M059J (cell line): ENCODE results near the gene MADD. TPM values are rescaled to one million over a fixed set of nuclear protein-coding genes. Genes with fewer than 3 reads are reported as not detected.

Source experiments
- DNase-seq: peaks from one replicate; pipeline ENCODE4 v3.0.0-alpha.2; 2012; ENCODE audit warnings: low read depth
- total RNA-seq: library from RNA; depleted of rRNA; stranded (reverse); fragments of >200 nt; shearing (Covaris generic); gene quantifications from 2 replicates; pipeline ENCODE4 v1.2.3, GENCODE V29; 2014

The MADD gene
- total RNA-seq, 1 experiment from 2014 or later, result 25.1 TPM

- no peak for DNase-seq
These were observed 18.2 kb upstream of the MADD start for GRCh38 chr11:47251751-47252150.

DNA sequence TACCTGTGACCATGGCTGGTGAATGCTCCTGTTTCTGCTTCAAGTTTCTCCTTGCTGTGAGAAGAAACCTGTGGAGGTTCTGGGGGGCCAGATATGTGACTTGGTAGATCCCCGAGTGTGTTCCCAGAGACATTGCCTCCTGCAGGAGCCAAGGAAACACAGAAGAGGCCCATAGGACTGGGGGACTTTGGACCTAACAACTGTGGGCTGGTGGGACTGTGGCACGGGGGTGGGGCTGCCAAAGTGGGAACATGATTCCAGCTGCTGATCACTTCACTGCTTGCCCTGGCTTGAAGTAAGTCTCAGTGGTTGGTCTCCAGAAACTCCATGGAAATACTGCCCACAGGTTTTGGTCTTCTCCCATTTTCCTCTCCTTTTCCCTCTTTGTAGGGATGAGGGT, 16.3 kb upstream of the MADD start:
- no peak for DNase-seq

DNA sequence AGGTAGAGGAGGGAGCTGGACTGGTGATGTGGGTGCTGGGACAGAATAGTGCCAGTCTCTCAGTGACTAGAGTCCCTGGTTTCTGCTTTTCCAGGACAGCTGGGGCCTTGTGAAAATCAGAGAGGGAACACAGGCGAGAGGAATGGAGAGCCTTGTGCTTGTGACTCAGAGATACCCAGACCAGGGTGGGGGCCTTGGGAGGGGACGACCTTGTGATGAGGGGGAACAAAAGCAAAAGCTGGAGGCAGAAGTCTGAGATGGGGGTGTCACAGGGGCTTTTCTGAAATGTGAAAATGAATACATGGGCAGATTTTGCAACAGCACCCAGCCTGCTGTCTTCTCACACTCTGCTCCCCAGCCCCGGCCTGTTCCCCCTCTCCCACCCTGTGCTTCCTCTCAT, 15.5 kb upstream of the MADD start:
- DNase-seq, result no peak

- DNase-seq, result no peak
These were observed 13.6 kb upstream of the MADD start for GRCh38 chr11:47256374-47256773.

DNA sequence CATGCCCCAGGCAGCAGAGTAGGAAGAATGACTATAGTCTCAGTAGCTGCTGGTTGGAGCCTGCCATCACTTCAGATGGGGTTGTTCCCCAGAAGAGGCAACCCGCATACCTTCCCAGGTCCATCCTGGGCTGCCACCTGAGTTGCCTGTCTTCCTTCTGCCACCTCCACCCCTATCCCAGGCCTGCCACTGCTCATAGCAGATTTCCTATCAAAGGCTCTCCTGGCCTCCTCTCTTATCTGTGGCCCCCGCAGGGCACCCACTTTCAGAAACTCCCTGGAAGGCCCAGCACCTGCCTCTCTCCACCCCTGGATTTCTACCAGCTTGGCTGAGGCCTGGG, 12.8 kb upstream of the MADD start:
- no peak for DNase-seq

GRCh38 chr11:47257517-47258316, 12.2 kb upstream of the MADD start, which contains the start of gene NR1H3:
NR1H3 (plus strand) TSS chr11:47257996; CDS start chr11:47259217, 1,221 bp downstream.
- DNase-seq, result peak; percentile 76

DNA sequence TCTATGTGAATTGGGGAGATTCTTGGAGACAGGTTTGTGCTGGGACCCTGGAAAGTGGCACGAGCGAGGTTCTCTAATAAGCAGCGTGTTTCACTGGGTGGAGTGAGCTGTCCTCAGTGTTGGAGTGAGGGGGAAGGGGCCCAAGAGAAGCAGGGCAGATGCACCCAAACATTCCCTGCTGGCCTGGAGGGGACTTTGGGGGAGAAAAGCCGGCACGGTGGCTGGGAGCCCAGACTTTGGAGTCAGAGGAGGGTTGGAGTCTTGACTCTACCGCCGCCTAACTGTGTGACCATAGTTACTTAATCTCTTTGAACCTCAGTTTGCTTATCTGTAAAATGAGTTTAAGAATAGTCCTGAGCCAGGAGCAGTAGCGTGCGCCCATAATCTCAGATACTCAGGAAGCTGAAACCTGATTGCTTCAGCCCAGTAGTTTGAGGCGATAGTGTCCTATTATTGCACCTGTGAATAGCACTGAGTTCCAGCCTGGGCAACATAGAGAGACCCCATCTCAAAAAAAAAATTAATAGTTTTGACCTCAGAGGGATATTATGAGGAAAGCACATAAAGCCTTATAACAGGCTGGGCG, 11.5 kb upstream of the MADD start:
- DNase-seq, result no peak

DNA sequence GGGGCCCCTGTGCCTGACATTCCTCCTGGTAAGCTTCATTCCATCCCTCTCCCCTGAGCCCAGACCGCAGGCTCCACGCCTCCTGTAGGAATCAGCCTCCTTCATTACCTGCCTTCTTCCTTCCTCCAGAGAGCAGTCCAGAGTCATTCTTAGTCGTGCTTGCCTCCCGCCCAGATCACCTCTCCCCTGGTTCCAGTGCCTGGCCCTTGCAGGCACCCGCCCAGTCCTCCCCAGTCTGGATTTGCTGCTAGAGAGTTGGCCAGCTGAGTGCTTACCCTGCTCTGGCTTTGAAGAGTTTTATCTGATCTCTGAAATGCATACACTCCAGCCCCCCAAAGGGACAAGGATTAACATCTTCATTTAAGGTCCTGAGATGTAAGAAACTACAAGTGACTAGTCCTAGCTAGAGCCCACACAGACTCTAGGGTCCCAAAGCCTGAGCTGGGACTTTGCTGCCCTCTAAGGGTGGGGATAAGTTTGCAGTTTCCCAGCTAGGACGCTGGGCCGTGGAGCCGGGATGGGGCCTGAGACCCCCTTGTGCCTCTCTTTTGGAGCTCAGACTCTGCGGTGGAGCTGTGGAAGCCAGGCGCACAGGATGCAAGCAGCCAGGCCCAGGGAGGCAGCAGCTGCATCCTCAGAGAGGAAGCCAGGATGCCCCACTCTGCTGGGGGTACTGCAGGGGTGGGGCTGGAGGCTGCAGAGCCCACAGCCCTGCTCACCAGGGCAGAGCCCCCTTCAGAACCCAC, 10.5 kb upstream of the MADD start:
- DNase-seq, result peak; percentile 26

DNA sequence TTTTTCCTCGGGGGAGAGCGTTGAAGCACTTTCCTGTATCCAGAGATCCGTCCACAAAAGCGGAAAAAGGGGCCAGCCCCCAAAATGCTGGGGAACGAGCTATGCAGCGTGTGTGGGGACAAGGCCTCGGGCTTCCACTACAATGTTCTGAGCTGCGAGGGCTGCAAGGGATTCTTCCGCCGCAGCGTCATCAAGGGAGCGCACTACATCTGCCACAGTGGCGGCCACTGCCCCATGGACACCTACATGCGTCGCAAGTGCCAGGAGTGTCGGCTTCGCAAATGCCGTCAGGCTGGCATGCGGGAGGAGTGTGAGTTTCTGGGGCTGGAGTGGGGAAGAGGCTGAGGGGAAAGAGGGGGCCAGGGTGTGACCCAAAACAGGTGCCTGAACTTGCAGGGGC, 9.6 kb upstream of the MADD start:
- DNase-seq, result no peak

- no peak for DNase-seq
These were observed 8.6 kb upstream of the MADD start for GRCh38 chr11:47261291-47261800.

DNA sequence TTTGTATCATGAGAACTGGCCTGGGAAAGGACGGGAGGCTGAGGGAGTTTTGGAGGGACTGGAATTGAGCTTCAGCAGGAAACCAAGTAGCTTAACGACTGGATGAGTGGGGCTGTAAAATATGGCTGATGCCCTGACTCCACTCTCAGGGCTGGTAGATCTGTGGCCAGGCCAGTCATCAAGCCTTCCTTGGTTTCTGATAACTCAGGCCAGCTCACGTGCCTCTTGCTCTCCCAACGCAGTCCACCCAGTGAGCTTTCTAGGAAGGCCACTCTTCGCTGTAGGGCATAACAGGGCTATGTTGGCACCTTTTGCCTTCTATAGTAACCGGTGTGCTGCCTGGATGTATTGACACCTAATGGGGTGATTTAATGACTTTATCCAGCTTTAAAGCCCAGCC, 5.8 kb upstream of the MADD start:
- no peak for DNase-seq

GRCh38 chr11:47264521-47264920, 5.4 kb upstream of the MADD start:
- DNase-seq, result peak; percentile 65

- no peak for DNase-seq
These were observed 2.1 kb upstream of the MADD start for GRCh38 chr11:47267876-47268275.

GRCh38 chr11:47268448-47269001, 1.4 kb upstream of the MADD start:
- DNase-seq, result no peak

GRCh38 chr11:47269002-47269828, 718 bp upstream of the MADD start:
- DNase-seq, result peak; percentile 95

DNA sequence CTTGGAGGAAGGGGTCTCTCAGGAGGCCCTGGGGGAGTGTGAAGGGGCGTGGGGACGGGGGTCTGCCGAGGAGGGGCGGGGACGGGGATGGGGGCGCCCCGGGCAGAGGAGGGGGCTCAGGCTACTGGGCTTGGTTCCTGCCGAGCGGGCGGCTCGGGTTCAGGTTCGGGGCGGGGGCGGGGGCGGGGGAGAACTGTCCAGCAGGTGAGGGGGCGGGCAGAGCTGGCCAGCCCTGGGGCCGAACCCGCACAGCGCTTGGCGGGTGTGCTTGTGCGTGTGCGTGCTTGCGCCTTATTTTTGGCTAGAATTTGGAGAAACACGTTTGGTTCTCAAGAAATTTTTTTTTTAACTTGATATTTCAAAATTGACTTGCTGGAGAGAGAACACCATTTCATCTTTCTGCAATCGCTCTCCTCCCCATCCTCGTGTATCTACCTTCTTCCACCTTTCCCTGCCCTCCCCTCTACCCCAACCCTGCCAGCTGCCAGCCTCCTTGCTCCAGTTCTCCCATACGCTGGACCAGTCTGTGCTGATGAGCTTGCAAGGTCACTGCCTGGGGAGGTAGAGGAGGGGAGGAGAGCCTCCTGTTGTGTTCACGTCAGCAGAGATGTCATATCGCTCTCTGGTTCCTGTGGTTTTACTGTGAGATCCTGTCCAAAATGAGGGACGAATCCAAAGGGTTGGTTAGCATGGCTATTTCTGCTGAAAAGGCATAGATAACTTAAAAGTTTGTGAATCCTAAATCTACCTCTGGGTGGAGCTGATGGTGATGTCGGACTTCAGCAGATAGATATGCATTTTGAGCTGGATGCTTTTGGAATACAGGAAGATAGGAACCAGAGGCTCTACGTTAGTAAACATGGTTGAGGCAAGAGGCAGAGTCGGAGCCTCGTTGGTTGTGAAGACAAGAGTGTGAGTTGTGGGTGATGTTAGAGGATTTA, 668 bp downstream of the MADD start:
- peak; percentile 55 for DNase-seq

DNA sequence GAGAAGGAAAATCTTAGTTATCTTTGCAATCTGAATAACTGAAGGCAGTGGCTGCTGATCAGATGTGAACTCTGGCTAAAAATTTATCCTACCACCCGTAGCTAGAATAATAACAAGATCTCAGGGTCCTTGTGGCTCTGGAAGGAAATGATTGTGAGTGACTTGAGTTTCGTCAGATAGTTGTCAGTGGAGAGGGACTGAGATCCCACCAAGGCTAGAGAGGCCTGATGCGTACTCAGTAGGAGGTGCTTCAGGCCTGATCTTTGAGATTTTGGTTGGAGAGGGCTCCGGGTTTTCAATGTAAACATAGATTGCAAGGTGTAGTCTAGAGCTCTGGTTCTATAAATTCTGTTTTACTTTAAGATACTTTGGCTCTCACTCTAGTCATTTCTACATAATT, 1.4 kb downstream of the MADD start:
- DNase-seq, result no peak

- no peak for DNase-seq
These were observed 2.2 kb downstream of the MADD start for GRCh38 chr11:47271961-47272661.

DNA sequence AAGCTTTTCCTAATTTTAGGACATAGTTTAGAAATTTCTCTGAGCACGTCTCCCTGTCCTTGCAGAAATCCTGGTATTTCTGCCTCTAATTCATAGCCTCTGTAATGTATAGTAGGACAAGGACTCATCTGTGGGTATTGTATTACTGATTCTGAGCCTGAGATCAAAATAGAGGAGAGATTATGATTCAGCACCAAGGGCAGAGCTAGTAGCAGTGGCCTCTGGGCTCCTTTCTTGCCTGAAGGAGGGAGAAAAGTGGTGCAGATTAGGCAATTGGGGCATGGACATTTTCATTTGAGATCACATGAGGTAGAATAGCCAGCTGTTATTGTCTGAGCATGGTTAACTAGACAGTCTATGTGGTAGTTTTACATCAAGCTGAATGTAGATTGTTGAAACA, 2.8 kb downstream of the MADD start:
- no peak for DNase-seq
